SIG-M5 (cell line): Measurements from ENCODE around the gene CASK.
"Not testable (repeated sequence)": the region's sequence is repeated elsewhere in the genome, so short reads cannot be mapped to it uniquely, and the experiment has no call there.

Source experiments
- DNase-seq: peaks from one replicate; lab custom pipeline; 2025; lab: John Stamatoyannopoulos, UW

The CASK gene

GRCh38 chrX:41621222-41621723, 302.1 kb downstream of the CASK start:
- no peak for DNase-seq

DNA sequence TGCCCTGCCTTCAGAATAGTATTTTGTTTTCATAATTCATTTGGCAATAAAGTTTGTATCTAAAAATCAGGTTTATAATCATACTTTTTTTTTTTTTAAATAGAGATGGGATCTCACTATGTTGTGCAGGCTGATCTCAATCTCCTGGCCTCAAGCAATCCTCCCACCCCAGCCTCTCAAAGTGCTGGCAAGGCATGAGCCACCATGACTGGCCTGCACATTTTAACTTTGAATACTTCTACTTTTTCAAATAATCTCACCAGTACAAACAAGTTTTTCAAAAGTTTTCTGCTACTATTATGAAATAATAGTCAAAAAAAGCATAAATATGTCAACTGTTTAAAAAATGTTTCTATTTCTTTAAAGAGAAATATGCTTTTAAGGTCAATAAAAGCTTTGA, 304.1 kb downstream of the CASK start:
- no peak for DNase-seq

DNA sequence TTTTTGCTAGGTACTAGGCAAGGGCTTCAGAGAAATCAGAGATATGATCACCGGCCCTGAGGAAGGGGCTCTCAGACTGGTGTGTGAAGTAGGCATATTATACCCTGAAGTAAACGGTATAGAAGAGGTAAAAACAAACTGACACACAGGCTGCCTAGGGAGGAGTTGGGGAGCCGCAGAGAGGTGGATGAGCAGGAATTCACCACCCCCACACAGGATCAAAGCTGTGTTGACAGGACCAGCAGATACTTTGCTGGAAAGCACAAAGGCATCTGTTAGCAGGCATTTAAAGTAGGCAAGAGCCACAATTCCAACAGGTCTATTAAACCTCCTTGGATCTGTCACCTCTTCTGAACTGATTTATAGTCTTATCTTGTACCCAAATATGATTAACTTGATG, 306.4 kb downstream of the CASK start:
- DNase-seq = no peak

GRCh38 chrX:41616255-41616654, 307.1 kb downstream of the CASK start:
- no peak for DNase-seq

DNA sequence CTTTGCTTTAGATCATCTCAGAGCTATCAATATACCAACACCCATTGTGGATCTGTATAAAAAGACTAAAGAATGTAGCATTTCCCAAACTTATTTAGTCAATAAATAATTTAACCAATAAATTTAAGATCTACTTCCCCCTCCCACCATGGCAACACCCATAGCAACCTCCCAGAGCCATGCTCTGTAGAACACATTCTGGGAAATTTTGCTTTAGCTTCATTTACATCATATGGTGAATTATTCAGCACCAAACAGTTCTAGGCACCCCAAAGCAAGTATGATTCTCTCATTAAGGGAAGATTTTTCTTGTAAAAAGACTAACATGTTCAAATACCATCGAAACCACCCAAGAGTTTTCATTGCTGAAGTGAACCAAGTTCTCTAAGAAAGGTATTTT, 315.1 kb downstream of the CASK start:
- no peak for DNase-seq

GRCh38 chrX:41607264-41607832, 316.0 kb downstream of the CASK start:
- DNase-seq = no peak

DNA sequence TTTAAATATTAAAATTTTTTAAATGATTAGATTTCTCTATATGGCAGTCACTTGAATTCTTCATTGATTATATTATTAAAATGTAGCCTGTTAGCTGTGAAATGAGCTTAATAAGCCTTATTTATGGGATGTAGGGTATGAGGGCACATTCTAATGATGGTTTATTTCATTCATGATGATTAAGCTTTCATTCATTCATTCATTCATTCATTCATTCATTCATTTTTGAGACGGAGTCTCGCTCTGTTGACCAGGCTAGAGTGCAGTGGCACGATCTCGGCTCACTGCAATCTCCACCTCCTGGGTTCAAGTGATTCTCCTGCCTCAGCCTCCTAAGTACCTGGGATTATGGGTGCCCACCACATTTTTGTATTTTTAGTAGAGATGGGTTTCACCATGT, 317.3 kb downstream of the CASK start:
- not testable (repeated sequence) for DNase-seq

DNA sequence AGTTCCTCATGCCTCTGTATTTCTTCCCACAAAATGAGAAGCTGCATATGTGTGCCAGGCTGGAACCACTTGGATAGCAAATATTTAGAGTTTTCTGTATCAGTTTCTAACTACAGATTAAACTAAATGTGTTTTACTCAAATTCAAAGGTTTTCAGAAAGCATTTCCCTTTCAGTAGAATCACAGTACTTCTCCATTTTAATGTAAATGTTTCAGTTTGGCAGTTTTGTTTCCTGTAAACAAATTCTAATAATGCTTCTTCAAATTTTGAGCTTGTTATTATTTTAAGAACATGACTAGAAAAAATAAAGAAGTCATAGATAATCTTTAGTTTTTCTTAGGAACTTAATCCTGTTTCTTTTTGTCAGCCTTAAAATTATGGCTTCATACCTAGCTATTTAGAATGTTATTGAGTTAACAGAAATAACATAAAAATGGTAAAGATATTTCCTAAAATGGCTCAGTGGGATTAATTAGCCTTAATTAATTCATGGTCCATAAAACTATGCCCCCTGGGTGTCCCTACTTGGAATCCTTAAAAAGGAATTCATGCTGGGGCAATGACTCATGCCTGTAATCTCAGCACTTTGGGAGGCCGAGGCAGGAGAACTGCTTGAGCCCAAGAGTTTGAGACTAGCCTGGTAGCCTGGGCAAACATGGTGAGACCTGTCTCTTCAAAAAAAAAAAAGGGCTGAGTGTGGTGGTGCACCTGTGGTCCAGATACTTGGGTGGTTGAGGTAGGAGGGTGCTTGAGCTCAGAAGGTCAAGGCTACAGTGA, 318.4 kb downstream of the CASK start:
- DNase-seq = no peak

- no peak for DNase-seq
Measured at GRCh38 chrX:41604177-41604576, 319.2 kb downstream of the CASK start.

DNA sequence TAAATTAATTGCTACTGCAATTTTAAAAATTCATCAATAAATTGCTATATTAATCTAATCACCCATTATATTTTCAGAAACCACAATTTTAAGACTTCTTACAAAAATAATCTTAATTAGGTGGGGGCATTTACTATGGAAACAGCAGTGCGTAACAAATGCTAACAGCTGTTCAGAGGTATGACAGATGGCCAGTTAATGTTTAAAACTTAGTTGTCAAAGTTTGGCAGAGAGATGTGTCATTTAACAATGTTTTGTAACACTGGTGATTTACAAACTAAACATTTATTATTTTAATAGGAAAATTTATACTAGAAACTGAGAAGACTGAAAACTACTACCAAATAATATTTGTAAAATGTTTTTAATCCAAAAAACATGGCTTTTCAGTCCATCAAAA, 319.8 kb downstream of the CASK start:
- no peak for DNase-seq

DNA sequence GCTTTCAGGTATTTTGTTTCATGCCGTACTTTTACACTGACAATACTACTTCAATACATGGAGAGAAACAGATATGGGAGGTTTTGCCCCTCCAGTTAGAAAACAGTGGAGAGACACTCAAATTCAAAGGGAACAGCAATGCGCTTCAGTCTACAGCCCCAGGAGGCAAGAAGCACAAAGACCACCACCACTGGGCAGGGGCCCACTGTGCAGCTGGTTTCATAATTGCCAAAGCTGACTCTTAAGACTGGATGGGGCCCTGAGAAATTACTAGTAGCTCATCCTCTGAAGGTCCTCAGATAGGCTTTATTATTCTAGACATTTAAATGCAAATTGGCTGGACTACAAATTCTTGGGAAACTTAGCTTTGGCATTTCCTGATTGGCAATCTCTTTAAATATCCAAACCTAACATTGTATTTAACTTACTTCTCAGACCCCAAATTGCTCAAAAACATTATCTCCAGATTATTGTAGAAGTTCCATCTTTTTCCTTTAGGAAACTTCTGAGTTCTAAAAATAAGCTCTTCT, 320.5 kb downstream of the CASK start:
- DNase-seq = no peak

GRCh38 chrX:41600291-41600690, 323.1 kb downstream of the CASK start:
- no peak for DNase-seq

DNA sequence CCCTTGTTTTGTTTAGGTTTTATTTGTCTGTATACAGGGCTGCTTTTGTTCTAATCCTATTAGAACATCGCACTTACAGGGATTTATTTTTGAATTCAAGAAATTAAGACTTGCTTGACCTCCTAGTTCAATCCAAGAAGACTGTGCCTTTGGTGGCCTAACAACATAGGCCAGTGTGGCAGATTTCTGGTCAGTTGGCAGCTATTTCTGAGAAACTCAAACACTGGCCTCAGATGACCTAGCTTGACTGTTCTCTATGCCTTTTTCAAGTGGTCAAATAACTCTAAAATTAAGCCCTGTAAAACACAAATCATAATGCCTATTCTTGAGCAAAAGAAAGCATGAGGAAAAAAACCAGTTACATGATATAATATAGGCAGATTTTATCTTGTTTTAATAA, 323.8 kb downstream of the CASK start:
- no peak for DNase-seq

DNA sequence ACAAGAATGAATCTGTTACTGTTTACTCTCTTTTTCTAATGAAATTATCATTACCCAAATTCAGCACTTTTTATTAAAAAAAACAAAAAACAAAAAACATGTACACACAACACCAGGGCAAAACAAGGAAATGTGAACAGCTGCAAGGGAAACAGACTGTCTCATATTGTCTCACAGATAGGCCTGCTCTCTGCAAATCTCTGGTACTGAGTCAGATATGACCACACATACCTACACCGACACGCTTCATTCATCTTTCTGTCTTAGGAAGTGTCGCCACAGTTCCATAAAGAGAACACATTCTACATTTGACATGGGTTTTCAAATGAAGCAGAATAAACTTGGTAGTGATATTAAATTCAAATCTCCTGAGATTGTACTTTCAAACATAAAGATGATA, 326.8 kb downstream of the CASK start:
- DNase-seq = no peak

DNA sequence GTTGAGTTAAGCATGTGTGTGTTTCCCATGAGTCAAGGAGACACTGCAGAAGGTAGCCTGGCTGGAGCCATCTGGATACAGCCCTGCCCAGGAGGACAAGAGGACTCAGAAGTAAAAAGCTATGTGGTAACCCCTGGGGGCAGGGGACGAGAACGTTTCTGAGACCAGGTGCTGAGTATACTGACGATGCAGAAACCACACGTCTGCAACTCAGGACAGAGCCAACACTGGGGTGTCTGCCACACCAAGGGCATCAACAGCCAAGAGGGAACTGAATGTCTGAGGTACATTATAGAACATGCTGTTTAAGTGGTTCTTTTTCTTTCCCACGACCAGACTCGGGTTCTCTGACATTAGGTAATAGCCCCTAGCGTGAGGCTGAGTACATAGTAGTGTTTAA, 328.7 kb downstream of the CASK start:
- no peak for DNase-seq

- DNase-seq = no peak
Measured at GRCh38 chrX:41591906-41592305, 331.4 kb downstream of the CASK start.

GRCh38 chrX:41590641-41591040, 332.7 kb downstream of the CASK start:
- DNase-seq = no peak

GRCh38 chrX:41589634-41590270, 333.6 kb downstream of the CASK start:
- DNase-seq = no peak

GRCh38 chrX:41588271-41588670, 335.1 kb downstream of the CASK start:
- DNase-seq = no peak

GRCh38 chrX:41580423-41581064, 342.8 kb downstream of the CASK start:
- DNase-seq = no peak

- DNase-seq = no peak
Measured at GRCh38 chrX:41563876-41564275, 359.5 kb downstream of the CASK start.

DNA sequence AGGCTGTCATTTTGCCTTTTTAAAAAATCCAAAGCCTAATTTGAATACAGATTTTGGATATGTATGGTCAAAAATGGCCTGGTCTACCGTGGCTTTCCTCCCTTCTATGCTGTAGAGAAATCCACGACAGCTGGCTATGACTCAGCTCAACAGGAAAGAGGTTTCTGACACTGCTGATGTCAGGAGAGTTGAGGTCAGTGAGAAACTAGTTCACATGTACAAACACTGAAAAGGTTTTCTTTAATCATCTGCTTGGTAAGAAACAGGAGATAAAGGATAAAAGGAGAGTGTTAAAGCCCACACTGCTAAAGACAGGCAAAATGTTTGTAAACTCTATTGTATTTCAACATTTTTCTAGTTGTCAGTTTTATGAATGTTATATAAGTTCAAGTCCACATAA, 362.3 kb downstream of the CASK start:
- no peak for DNase-seq
